Sigmoid colon (tissue), 7 donors: Measurements from ENCODE around the gene TPSD1. TPM values are rescaled to one million over a fixed set of nuclear protein-coding genes. Genes with fewer than 3 reads are reported as not detected.
A peak's percentile ranks its signal among the peaks of the same experiment; 100 is the strongest.
"Not testable (repeated sequence)": the region's sequence is repeated elsewhere in the genome, so short reads cannot be mapped to it uniquely, and the experiment has no call there.

Source experiments
- DNase-seq: peaks from one replicate; pipeline ENCODE4 v3.0.0-alpha.2; 2019
- H3K27ac ChIP-seq, 4 donors: fragments of 200-600 bp; sonication (generic); one replicate each; pipeline ENCODE4 v1.5.1; 2016 to 2019; ENCODE audit warnings: mild to moderate bottlenecking in 1 of 4
- H3K27me3 ChIP-seq, 3 donors: fragments of 200-600 bp; sonication (generic); one replicate each; pipeline ENCODE4 v1.5.1; 2019; ENCODE audit warnings: mild to moderate bottlenecking in 1 of 3
- H3K36me3 ChIP-seq, 4 donors: fragments of 200-600 bp; sonication (generic); one replicate each; pipeline ENCODE4 v1.5.1; 2016 to 2019
- H3K4me1 ChIP-seq, 4 donors: fragments of 200-600 bp; sonication (generic); one replicate each; pipeline ENCODE4 v1.5.1; 2017 to 2019
- H3K4me3 ChIP-seq, 4 donors: fragments of 200-600 bp; sonication (generic); one replicate each; pipeline ENCODE4 v1.5.1; 2017 to 2019; ENCODE audit warnings: mild to moderate bottlenecking in 2 of 4, moderate library complexity in 1 of 4
- H3K9me3 ChIP-seq, 4 donors: fragments of 200-600 bp in 3 of 4; sonication (generic) in 3 of 4; one replicate each; pipeline versions ENCODE4 v1.5.1 to v1.6.1; 2013 to 2019
- EP300 ChIP-seq, 4 donors: sonication (generic); formaldehyde crosslinking; IDR thresholded peaks; one replicate each; pipeline ENCODE4 v1.6.1; 2017; ENCODE audit warnings: antibody characterized with exemption in 4 of 4
- POLR2A ChIP-seq, 2 donors: fragments of 450-650 bp; IDR thresholded peaks; one replicate each; pipeline ENCODE4 v1.6.1; 2016; ENCODE audit warnings: antibody characterized with exemption in 2 of 2, mild to moderate bottlenecking in 2 of 2, moderate library complexity in 2 of 2
- POLR2AphosphoS5 ChIP-seq, 4 donors: sonication (generic); formaldehyde crosslinking; IDR thresholded peaks; one replicate each; pipeline ENCODE4 v1.6.1; 2017; ENCODE audit warnings: antibody characterized with exemption in 4 of 4
- WGBS, 2 donors: extraction: QIAGEN DNeasy Blood & Tissue Kit; methylation state at CpG; one replicate each; pipeline ENCODE4 v1.1.7; 2013; 5-methylcytosine and 5-hydroxymethylcytosine counted together
- intact Hi-C: fragments of 100-400 bp; cut with DNase I; formaldehyde crosslinking; loops from one replicate; pipeline ENCODE4 v1.15.1; 2023
- polyA plus RNA-seq, 3 donors: library from polyadenylated mRNA; stranded (reverse); fragments of 200-250 nt; gene quantifications; one replicate each; pipeline ENCODE4 v1.2.3, GENCODE V29; 2013
- total RNA-seq, 4 donors: library from RNA; depleted of rRNA; stranded (reverse); fragments of >200 nt; gene quantifications; one replicate each; pipeline ENCODE4 v1.1.0, GENCODE V29; 2016
- TF ChIP-seq, protein P1 (sequence below), 4 experiments: fragments of 450-650 bp in 3 of 4; fragments of 200-600 bp in 1 of 4; IDR thresholded peaks; one replicate each; pipeline ENCODE4 v1.5.1; 2016 to 2019; ENCODE audit warnings: antibody characterized with exemption in 4 of 4, mild to moderate bottlenecking in 3 of 4, moderate library complexity in 2 of 4
- donor health status: healthy with polysubstance abuse.
- donor health status: Bipolar disorder and iron deficiency.
- donor health status: healthy.

The TPSD1 gene
- total and polyA plus RNA-seq, 7 donors: 0.71 to 5.3 (median 1.2) TPM; not detected in 4

GRCh38 chr16:1244881-1245280, 11.0 kb upstream of the TPSD1 start:
- Histone ChIP-seq H3K4me1 (no peaks in the 10 kb centered on the region), H3K4me3 (no peak overlapping the region), H3K27me3 (peaks cover 0 to 31% (median 21%) of the 10 kb centered on the region in 3 donors), H3K9me3 (no peaks in the 10 kb centered on the region), H3K27ac (no peak overlapping the region), H3K36me3 (no peaks in the 10 kb centered on the region)
- DNase-seq: peak; percentile 59
- 65 to 70% methylated on average over 12 of the region's 12 CpGs for WGBS, 2 donors
- TF ChIP-seq, protein P1, sequence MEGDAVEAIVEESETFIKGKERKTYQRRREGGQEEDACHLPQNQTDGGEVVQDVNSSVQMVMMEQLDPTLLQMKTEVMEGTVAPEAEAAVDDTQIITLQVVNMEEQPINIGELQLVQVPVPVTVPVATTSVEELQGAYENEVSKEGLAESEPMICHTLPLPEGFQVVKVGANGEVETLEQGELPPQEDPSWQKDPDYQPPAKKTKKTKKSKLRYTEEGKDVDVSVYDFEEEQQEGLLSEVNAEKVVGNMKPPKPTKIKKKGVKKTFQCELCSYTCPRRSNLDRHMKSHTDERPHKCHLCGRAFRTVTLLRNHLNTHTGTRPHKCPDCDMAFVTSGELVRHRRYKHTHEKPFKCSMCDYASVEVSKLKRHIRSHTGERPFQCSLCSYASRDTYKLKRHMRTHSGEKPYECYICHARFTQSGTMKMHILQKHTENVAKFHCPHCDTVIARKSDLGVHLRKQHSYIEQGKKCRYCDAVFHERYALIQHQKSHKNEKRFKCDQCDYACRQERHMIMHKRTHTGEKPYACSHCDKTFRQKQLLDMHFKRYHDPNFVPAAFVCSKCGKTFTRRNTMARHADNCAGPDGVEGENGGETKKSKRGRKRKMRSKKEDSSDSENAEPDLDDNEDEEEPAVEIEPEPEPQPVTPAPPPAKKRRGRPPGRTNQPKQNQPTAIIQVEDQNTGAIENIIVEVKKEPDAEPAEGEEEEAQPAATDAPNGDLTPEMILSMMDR (IDR thresholded peaks at IDR 0.05): no peak
- TF ChIP-seq POLR2A (IDR thresholded peaks at IDR 0.05): no peak
- TF ChIP-seq EP300 (IDR thresholded peaks at IDR 0.05): no peak
- no peak for TF ChIP-seq POLR2AphosphoS5 (IDR thresholded peaks at IDR 0.05)
- intact Hi-C loops: no loop called here

- H3K27me3 ChIP-seq: peaks cover 0 to 31% (median 21%) of the 10 kb centered on the region in 3 donors
- intact Hi-C loops: no loop called here
- no peaks in the 10 kb centered on the region for H3K4me1 ChIP-seq
- no peak overlapping the region for H3K27ac ChIP-seq
- H3K36me3 ChIP-seq: no peaks in the 10 kb centered on the region
- no peak overlapping the region for H3K4me3 ChIP-seq
- TF ChIP-seq POLR2A (IDR thresholded peaks at IDR 0.05): no peak
- peak; percentile 22 for DNase-seq
- WGBS, 2 donors: 42 to 54% methylated on average over 22 of the region's 22 CpGs
- H3K9me3 ChIP-seq: no peaks in the 10 kb centered on the region
Measured at GRCh38 chr16:1245452-1246020, 10.3 kb upstream of the TPSD1 start.

DNA sequence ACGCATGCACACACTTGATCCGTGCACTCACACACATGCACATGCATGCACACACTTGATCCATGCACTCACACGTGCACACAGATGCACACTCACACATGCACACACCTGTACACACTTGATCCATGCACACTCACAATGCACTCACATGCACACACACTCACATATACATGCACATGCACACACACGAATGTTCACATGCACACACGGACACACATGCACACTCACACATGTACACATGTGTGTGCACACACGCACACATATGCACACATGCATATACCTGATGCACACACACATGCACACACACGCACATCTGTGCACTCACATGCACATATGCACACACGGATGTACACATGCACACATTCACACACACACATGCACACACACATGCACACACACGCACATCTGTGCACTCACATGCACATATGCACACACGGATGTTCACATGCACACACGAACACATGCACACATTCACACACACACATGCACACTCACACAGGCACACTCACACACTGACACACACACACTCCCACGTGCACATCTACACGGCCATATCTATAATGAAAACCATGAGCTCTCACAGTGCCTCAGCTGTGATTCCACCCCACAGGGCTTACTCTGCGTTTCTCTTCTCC, 7.8 kb upstream of the TPSD1 start:
- peak; percentile 17 for DNase-seq
- H3K27ac ChIP-seq, H3K4me1 ChIP-seq, intact Hi-C loops, H3K4me3 ChIP-seq, H3K36me3 ChIP-seq, H3K9me3 ChIP-seq: not testable (repeated sequence)
- WGBS, 2 donors: 77 to 88% methylated on average over 13 to 14 of the region's 14 CpGs
- H3K27me3 ChIP-seq: peaks cover 0 to 31% (median 21%) of the 10 kb centered on the region in 3 donors

GRCh38 chr16:1249031-1249755, 6.7 kb upstream of the TPSD1 start:
- peaks cover 0 to 30% (median 20%) of the 10 kb centered on the region in 3 donors for H3K27me3 ChIP-seq
- H3K4me1 ChIP-seq, H3K4me3 ChIP-seq, H3K9me3 ChIP-seq, H3K27ac ChIP-seq, H3K36me3 ChIP-seq, intact Hi-C loops: not testable (repeated sequence)
- 54 to 74% methylated on average over 3 to 6 of the region's 43 CpGs for WGBS, 2 donors
- DNase-seq: peak; percentile 58

DNA sequence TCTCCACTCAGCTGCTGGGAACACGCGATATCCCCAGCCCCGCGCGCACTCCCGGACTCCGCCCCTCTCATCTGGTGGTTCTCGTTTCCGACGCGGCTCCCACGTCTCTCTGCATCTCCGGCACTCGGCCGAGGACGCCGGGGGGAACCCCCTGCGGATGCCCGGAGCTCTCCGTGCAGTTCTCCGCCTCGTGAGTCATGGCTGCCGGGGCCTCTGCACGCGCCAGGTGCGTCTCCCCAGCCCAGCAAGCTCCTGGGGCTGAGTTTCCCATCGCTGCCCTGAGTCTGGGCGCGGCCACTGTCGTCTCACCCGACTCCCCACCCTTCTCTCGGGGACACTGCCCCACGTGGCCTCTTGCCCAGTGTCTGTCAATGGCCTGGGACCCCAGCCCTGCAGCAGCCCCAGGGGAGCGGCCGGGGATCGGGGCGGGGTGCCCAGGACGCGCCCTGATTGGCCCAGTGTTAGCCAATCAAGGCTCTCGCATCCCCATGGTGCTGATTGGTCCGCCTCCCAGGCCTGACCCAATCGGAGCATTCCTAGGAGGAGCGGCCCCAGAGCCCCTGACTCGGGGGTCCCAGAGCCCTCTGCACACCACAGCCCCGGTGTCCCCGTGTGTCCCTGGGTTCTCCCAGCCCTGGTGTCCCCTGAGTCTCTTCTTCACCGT, 2.0 kb upstream of the TPSD1 start:
- H3K4me3 ChIP-seq, DNase-seq, H3K27ac ChIP-seq, H3K36me3 ChIP-seq, intact Hi-C loops, H3K9me3 ChIP-seq, H3K4me1 ChIP-seq: not testable (repeated sequence)
- peaks cover 1 to 27% (median 10%) of the 10 kb centered on the region in 3 donors for H3K27me3 ChIP-seq
- WGBS, 2 donors: no CpG with 5 or more reads among the region's 47 CpGs

DNA sequence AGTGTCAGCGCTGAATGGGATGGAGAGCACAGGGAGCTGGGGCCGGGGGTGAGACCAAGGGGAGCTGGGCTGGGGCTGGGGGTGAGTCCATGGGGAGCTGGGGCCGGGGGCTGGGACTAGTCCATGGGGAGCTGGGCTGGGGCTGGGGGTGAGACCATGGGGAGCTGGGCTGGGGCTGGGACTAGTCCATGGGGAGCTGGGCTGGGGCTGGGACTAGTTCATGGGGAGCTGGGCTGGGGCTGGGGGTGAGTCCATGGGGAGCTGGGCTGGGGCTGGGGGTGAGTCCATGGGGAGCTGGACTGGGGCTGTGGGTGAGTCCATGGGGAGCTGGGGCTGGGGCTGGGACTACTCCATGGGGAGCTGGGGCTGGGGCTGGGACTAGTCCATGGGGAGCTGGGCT, 1.0 kb upstream of the TPSD1 start:
- H3K36me3 ChIP-seq, DNase-seq, H3K4me1 ChIP-seq, H3K4me3 ChIP-seq, H3K27ac ChIP-seq, H3K9me3 ChIP-seq, intact Hi-C loops: not testable (repeated sequence)
- H3K27me3 ChIP-seq: peaks cover 9 to 37% (median 19%) of the 10 kb centered on the region in 3 donors
- 87 to 91% methylated on average over 3 of the region's 3 CpGs for WGBS, 2 donors

DNA sequence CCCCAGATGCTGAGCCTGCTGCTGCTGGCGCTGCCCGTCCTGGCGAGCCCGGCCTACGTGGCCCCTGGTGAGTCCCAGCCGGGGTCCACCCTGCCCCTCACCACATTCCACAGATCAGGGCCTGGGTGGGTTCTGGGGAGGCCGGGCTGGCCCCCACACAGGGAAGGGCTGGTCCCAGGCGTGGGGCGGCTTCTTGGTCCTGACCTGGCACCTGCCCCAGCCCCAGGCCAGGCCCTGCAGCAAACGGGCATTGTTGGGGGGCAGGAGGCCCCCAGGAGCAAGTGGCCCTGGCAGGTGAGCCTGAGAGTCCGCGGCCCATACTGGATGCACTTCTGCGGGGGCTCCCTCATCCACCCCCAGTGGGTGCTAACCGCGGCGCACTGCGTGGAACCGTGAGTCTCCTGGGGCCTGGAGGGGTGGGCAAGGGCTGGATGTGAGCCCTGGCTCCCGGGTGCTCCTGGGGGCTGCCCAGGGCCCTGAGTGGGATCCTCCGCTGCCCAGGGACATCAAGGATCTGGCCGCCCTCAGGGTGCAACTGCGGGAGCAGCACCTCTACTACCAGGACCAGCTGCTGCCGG, 516 bp downstream of the TPSD1 start:
- intact Hi-C loops, H3K27ac ChIP-seq, H3K9me3 ChIP-seq, H3K36me3 ChIP-seq, H3K4me3 ChIP-seq, H3K4me1 ChIP-seq, DNase-seq: not testable (repeated sequence)
- peaks cover 9 to 53% (median 35%) of the 10 kb centered on the region in 3 donors for H3K27me3 ChIP-seq
- 77 to 80% methylated on average over 23 of the region's 23 CpGs for WGBS, 2 donors
